Colonic mucosa (tissue), 4 donors: Measurements from ENCODE around the gene ALLC. TPM values are rescaled to one million over a fixed set of nuclear protein-coding genes. Genes with fewer than 3 reads are reported as not detected.

ENCODE experiments used
- DNase-seq: peaks from one replicate; pipeline ENCODE4 v3.0.0-alpha.2; 2020
- H3K27ac ChIP-seq: fragments of 200-600 bp; one replicate; pipeline ENCODE4 v1.8.0; 2021
- H3K27me3 ChIP-seq: fragments of 200-600 bp; one replicate; pipeline ENCODE4 v1.8.0; 2021
- H3K36me3 ChIP-seq: fragments of 200-600 bp; one replicate; pipeline ENCODE4 v1.8.0; 2021
- H3K4me1 ChIP-seq: fragments of 200-600 bp; one replicate; pipeline ENCODE4 v1.8.0; 2021; ENCODE audit warnings: mild to moderate bottlenecking
- H3K4me3 ChIP-seq: fragments of 200-600 bp; one replicate; pipeline ENCODE4 v1.8.0; 2021
- H3K9ac ChIP-seq, 2 donors: one replicate each; pipeline ENCODE4 v1.7.0; 2013; ENCODE audit warnings: control low read depth in 2 of 2, low read depth in 2 of 2, low read length in 2 of 2
- H3K9me3 ChIP-seq: fragments of 200-600 bp; one replicate; pipeline ENCODE4 v1.8.0; 2021
- intact Hi-C: fragments of 100-400 bp; cut with DNase I; formaldehyde crosslinking; loops from one replicate; pipeline ENCODE4 v1.14.1; 2022
- total RNA-seq, 2 donors: library from RNA; stranded (reverse); fragmentation: NEBNext Ultra II Directional in 1 of 2; extraction: Animal tissue kit (Norgen Biotek cat#: 25700) in 1 of 2; gene quantifications; one replicate each; pipeline ENCODE4 v1.2.1, GENCODE V29; 2021
- TF ChIP-seq, protein P1 (sequence below): fragments of 200-600 bp; IDR thresholded peaks from one replicate; pipeline ENCODE4 v1.8.0; 2022; ENCODE audit warnings: antibody characterized with exemption, mild to moderate bottlenecking
- donor health status: healthy.
- donor health status: DM: no; HTN: no; CAD: no.
- donor health status: DM: no; HTN: no; CAD: no.

The ALLC gene
- total RNA-seq, 2 donors from 2014 or later: not detected

DNA sequence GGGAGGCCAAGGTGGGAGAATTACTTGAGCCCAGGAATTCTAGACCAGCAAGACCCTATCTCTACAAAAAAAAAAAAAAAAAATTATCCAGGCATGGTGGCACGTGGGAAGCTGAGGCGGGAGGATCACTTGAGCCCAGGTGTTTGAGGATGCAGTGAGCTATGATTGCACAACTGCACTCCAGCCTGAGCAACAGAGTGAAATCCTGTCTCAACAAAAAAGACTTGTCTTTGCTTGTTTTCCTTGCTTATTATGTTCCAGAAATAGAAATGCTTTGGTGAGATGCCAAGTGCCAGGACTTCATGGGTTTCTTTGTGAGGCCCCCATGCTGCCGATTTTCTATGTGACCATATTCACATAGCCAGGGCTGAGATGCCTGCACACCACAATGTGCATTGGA, 54.4 kb downstream of the ALLC start:
- H3K27me3 ChIP-seq: no peaks in the 10 kb centered on the region
- H3K27ac ChIP-seq: no peak overlapping the region
- no peaks in the 10 kb centered on the region for H3K9me3 ChIP-seq
- H3K36me3 ChIP-seq: no peaks in the 10 kb centered on the region
- no peak overlapping the region for H3K9ac ChIP-seq
- TF ChIP-seq, protein P1, sequence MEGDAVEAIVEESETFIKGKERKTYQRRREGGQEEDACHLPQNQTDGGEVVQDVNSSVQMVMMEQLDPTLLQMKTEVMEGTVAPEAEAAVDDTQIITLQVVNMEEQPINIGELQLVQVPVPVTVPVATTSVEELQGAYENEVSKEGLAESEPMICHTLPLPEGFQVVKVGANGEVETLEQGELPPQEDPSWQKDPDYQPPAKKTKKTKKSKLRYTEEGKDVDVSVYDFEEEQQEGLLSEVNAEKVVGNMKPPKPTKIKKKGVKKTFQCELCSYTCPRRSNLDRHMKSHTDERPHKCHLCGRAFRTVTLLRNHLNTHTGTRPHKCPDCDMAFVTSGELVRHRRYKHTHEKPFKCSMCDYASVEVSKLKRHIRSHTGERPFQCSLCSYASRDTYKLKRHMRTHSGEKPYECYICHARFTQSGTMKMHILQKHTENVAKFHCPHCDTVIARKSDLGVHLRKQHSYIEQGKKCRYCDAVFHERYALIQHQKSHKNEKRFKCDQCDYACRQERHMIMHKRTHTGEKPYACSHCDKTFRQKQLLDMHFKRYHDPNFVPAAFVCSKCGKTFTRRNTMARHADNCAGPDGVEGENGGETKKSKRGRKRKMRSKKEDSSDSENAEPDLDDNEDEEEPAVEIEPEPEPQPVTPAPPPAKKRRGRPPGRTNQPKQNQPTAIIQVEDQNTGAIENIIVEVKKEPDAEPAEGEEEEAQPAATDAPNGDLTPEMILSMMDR: no peak
- intact Hi-C loops: no loop called here
- H3K4me3 ChIP-seq: no peak overlapping the region
- no peak for DNase-seq
- no peaks in the 10 kb centered on the region for H3K4me1 ChIP-seq

DNA sequence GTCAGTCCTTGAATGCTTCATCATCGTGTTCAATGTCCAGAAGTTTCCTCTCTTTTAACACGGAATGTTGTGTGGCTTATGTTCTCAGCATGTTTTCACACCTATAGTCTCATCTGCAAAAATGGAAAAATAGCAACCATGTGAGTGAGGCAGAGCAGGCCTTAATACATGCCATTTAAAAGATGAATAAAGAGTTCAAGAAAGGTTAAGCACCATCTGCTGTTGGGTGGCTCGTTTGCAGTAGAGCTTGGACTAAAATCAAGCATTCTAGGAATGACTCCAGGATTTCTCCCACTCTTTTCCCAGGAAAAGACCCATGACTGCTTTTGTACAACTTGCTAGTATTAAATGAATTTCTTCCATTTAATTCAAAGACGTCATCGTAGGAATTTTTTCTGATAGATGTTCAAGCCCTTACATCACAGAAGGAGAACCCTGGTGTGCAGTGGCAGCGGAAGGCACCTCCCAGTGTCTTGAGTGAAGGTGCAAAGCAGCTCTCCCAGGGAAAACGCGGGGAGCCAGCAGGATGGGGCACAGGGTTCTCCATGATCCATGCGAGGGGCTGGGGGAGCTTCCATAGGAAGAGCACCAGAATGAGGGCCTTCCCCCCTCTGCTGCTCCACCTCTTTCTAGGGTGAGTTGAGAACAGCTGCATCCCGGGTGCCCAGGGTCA, 55.0 kb downstream of the ALLC start:
- H3K27ac ChIP-seq: no peak overlapping the region
- H3K36me3 ChIP-seq: no peaks in the 10 kb centered on the region
- TF ChIP-seq, protein P1: no peak
- H3K9me3 ChIP-seq: no peaks in the 10 kb centered on the region
- no peak overlapping the region for H3K4me3 ChIP-seq
- DNase-seq: no peak
- H3K9ac ChIP-seq: no peak overlapping the region
- H3K4me1 ChIP-seq: no peaks in the 10 kb centered on the region
- H3K27me3 ChIP-seq: no peaks in the 10 kb centered on the region
- intact Hi-C loops: no loop called here

DNA sequence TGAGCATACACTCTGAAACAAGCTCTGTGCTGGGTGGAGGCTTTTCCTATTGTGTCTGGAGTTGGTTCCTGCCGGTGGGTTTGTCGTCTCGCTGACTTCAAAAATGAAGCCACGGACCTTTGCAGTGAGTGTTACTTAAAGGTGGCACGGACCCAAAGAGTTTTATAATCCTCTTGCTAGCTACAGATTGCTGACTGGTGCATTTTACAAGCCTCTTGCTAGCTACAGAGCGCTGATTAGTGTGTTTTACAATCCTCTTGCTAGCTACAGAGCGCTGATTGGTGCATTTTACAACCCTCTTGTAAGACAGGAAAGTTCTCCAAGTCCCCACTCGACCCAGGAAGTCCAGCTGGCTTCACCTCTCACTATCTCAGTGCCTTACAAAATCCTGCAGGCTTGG, 60.7 kb downstream of the ALLC start:
- no peak overlapping the region for H3K9ac ChIP-seq
- H3K4me1 ChIP-seq: no peaks in the 10 kb centered on the region
- DNase-seq: no peak
- H3K4me3 ChIP-seq: no peak overlapping the region
- TF ChIP-seq, protein P1: no peak
- no peak overlapping the region for H3K27ac ChIP-seq
- intact Hi-C loops: no loop called here
- no peaks in the 10 kb centered on the region for H3K36me3 ChIP-seq
- no peaks in the 10 kb centered on the region for H3K27me3 ChIP-seq
- no peaks in the 10 kb centered on the region for H3K9me3 ChIP-seq

DNA sequence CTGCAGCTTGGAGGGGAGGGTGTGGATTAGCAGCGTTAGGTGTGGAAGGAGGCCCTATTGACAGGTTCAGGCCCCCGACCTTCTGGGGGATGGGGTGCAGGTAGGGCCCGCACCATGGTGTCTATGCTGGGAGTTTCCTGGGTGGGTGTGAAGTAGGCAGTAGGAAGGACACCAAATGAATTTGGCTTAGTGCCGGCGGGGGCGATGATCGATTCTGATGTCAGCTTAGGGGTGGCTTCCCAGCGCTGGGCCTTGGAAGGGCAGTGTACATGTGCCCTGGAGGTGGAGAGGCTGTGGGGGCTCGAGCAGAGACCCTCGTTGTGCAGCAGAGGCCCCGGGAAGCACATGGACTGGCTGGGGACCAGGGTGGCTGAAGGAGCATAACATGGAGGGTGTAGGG, 67.0 kb downstream of the ALLC start:
- Histone ChIP-seq H3K27ac (no peak overlapping the region), H3K4me3 (no peak overlapping the region), H3K4me1 (no peaks in the 10 kb centered on the region), H3K9ac (no peak overlapping the region), H3K36me3 (no peaks in the 10 kb centered on the region), H3K27me3 (no peaks in the 10 kb centered on the region), H3K9me3 (no peaks in the 10 kb centered on the region)
- TF ChIP-seq, protein P1: no peak
- DNase-seq: no peak
- intact Hi-C loops: no loop called here

DNA sequence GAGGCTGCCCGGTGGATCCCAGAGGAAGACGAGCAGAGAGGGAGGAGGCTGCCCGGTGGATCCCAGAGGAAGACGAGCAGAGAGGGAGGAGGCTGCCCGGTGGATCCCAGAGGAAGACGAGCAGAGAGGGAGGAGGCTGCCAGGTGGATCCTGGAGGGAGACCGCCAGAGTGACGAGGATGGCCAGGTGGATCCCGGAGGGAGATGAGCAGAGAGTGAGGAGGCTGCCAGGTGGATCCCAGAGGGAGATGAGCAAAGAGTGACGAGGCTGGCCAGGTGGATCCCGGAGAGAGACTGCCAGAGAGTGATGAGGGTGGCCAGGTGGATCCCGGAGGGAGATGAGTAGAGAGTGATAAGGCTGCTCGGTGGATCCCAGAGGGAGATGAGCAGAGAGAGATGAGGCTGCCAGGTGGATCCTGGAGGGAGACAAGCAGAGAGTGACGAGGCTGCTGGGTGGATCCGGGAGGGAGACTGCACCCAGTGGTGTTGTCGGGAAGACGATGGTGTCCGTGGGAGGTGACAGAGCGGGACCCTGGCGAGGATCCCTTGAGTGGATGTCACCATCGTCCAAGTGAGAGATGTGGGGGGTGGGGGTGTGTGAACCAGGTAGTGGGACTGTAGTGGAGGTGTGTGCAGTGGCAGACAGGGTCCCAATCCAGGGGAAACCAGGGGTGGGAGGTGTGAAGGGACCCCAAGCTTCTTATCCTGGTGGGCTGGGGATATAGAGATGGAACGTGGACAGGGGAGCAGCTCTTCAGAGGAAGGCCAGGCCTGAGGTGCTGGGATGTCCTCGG, 67.7 kb downstream of the ALLC start:
- Histone ChIP-seq H3K4me3 (no peak overlapping the region), H3K27ac (no peak overlapping the region), H3K27me3 (no peaks in the 10 kb centered on the region), H3K9ac (no peak overlapping the region), H3K36me3 (no peaks in the 10 kb centered on the region), H3K4me1 (no peaks in the 10 kb centered on the region), H3K9me3 (no peaks in the 10 kb centered on the region)
- intact Hi-C loops: no loop called here
- no peak for DNase-seq
- TF ChIP-seq, protein P1: no peak
